Measurements from ENCODE around the gene TP53RK.

Gene TP53RK

GRCh38 chr20:46695892-46696291 lies 6.6 kb upstream of the TP53RK start:
- Histone ChIP-seq H3K27ac (ENCODE audit: low read depth, low read length) (no peak overlapping the region), H3K27me3 (ENCODE audit: control insufficient read depth, insufficient read depth, low read length) (no peaks in the 10 kb centered on the region), H3K36me3 (ENCODE audit: control insufficient read depth, insufficient read depth, low read length) (no peaks in the 10 kb centered on the region), H3K4me1 (ENCODE audit: control insufficient read depth, insufficient read depth, low read length) (0 out of 2 replicates have a peak, but pooled peaks cover 4% of the 10 kb centered on the region), H3K9ac (ENCODE audit: low read length) (no peak overlapping the region), H3K9me3 (ENCODE audit: control insufficient read depth, insufficient read depth, low read depth, low read length) (no peaks in the 10 kb centered on the region), H3K4me3 (ENCODE audit: low read depth, low read length) (no peak overlapping the region)

GRCh38 chr20:46694484-46694883 lies 5.2 kb upstream of the TP53RK start:
- H3K27me3 ChIP-seq (ENCODE audit: control insufficient read depth, insufficient read depth, low read length): no peaks in the 10 kb centered on the region
- no peaks in the 10 kb centered on the region for H3K9me3 ChIP-seq (ENCODE audit: control insufficient read depth, insufficient read depth, low read depth, low read length)
- H3K4me1 ChIP-seq (ENCODE audit: control insufficient read depth, insufficient read depth, low read length): 0 out of 2 replicates have a peak, but pooled peaks cover 4% of the 10 kb centered on the region
- H3K27ac ChIP-seq (ENCODE audit: low read depth, low read length): no peak overlapping the region
- no peak overlapping the region for H3K4me3 ChIP-seq (ENCODE audit: low read depth, low read length)
- H3K9ac ChIP-seq (ENCODE audit: low read length): no peak overlapping the region
- H3K36me3 ChIP-seq (ENCODE audit: control insufficient read depth, insufficient read depth, low read length): no peaks in the 10 kb centered on the region

GRCh38 chr20:46691196-46691595 lies 2.0 kb upstream of the TP53RK start:
- no peaks in the 10 kb centered on the region for H3K27me3 ChIP-seq (ENCODE audit: control insufficient read depth, insufficient read depth, low read length)
- peaks cover 8% of the 10 kb centered on the region for H3K36me3 ChIP-seq (ENCODE audit: control insufficient read depth, insufficient read depth, low read length)
- H3K9me3 ChIP-seq (ENCODE audit: control insufficient read depth, insufficient read depth, low read depth, low read length): no peaks in the 10 kb centered on the region
- H3K4me3 ChIP-seq (ENCODE audit: low read depth, low read length): no peak overlapping the region
- H3K9ac ChIP-seq (ENCODE audit: low read length): no peak overlapping the region
- peaks cover 12% of the 10 kb centered on the region; the same call in 1 of the 2 replicates for H3K4me1 ChIP-seq (ENCODE audit: control insufficient read depth, insufficient read depth, low read length)
- H3K27ac ChIP-seq (ENCODE audit: low read depth, low read length): no peak overlapping the region

- Histone ChIP-seq H3K27me3 (ENCODE audit: control insufficient read depth, insufficient read depth, low read length) (no peaks in the 10 kb centered on the region), H3K4me3 (ENCODE audit: low read depth, low read length) (peak overlapping the region; percentile 74), H3K9me3 (ENCODE audit: control insufficient read depth, insufficient read depth, low read depth, low read length) (no peaks in the 10 kb centered on the region), H3K27ac (ENCODE audit: low read depth, low read length) (no peak overlapping the region), H3K9ac (ENCODE audit: low read length) (no peak overlapping the region), H3K4me1 (ENCODE audit: control insufficient read depth, insufficient read depth, low read length) (peaks cover 12% of the 10 kb centered on the region; the same call in 1 of the 2 replicates), H3K36me3 (ENCODE audit: control insufficient read depth, insufficient read depth, low read length) (peaks cover 15% of the 10 kb centered on the region)
Observed at GRCh38 chr20:46690219-46691106, 1.2 kb upstream of the TP53RK start.

- H3K9me3 ChIP-seq (ENCODE audit: control insufficient read depth, insufficient read depth, low read depth, low read length): no peaks in the 10 kb centered on the region
- H3K27ac ChIP-seq (ENCODE audit: low read depth, low read length): no peak overlapping the region; the same call in 1 of the 2 replicates
Observed at GRCh38 chr20:46689754-46690085, 476 bp upstream of the TP53RK start.

GRCh38 chr20:46688151-46689081 lies 828 bp downstream of the TP53RK start:
- peaks cover 23% of the 10 kb centered on the region for H3K36me3 ChIP-seq (ENCODE audit: control insufficient read depth, insufficient read depth, low read length)
- H3K27ac ChIP-seq (ENCODE audit: low read depth, low read length): peak overlapping the region; percentile 72; the same call in 1 of the 2 replicates
- H3K9me3 ChIP-seq (ENCODE audit: control insufficient read depth, insufficient read depth, low read depth, low read length): no peaks in the 10 kb centered on the region
- H3K4me3 ChIP-seq (ENCODE audit: low read depth, low read length): peak overlapping the region; percentile 82
- H3K4me1 ChIP-seq (ENCODE audit: control insufficient read depth, insufficient read depth, low read length): peaks cover 14% of the 10 kb centered on the region
- no peaks in the 10 kb centered on the region for H3K27me3 ChIP-seq (ENCODE audit: control insufficient read depth, insufficient read depth, low read length)
- peak overlapping the region; percentile 94 for H3K9ac ChIP-seq (ENCODE audit: low read length)

More at GRCh38 chr20:46689754-46690085, 476 bp upstream of the TP53RK start:
- Histone ChIP-seq H3K9ac (ENCODE audit: low read length) (peak overlapping the region; percentile 82), H3K36me3 (ENCODE audit: control insufficient read depth, insufficient read depth, low read length) (peaks cover 22% of the 10 kb centered on the region), H3K4me3 (ENCODE audit: low read depth, low read length) (peak overlapping the region; percentile 74), H3K4me1 (ENCODE audit: control insufficient read depth, insufficient read depth, low read length) (peaks cover 12% of the 10 kb centered on the region; the same call in 1 of the 2 replicates), H3K27me3 (ENCODE audit: control insufficient read depth, insufficient read depth, low read length) (no peaks in the 10 kb centered on the region)

- H3K4me3 ChIP-seq (ENCODE audit: low read depth, low read length): peak overlapping the region; percentile 72
- peaks cover 33% of the 10 kb centered on the region for H3K36me3 ChIP-seq (ENCODE audit: control insufficient read depth, insufficient read depth, low read length)
- no peak overlapping the region for H3K27ac ChIP-seq (ENCODE audit: low read depth, low read length)
- no peaks in the 10 kb centered on the region for H3K27me3 ChIP-seq (ENCODE audit: control insufficient read depth, insufficient read depth, low read length)
- peak overlapping the region; percentile 74 for H3K9ac ChIP-seq (ENCODE audit: low read length)
- H3K4me1 ChIP-seq (ENCODE audit: control insufficient read depth, insufficient read depth, low read length): peaks cover 37% of the 10 kb centered on the region
- no peaks in the 10 kb centered on the region for H3K9me3 ChIP-seq (ENCODE audit: control insufficient read depth, insufficient read depth, low read depth, low read length)
Observed at GRCh38 chr20:46683939-46684750, 5.1 kb downstream of the TP53RK start.

- Histone ChIP-seq H3K27me3 (ENCODE audit: control insufficient read depth, insufficient read depth, low read length) (no peaks in the 10 kb centered on the region), H3K4me3 (ENCODE audit: low read depth, low read length) (peak overlapping the region; percentile 72), H3K36me3 (ENCODE audit: control insufficient read depth, insufficient read depth, low read length) (peaks cover 33% of the 10 kb centered on the region), H3K27ac (ENCODE audit: low read depth, low read length) (no peak overlapping the region), H3K4me1 (ENCODE audit: control insufficient read depth, insufficient read depth, low read length) (peaks cover 37% of the 10 kb centered on the region), H3K9ac (ENCODE audit: low read length) (peak overlapping the region; percentile 74), H3K9me3 (ENCODE audit: control insufficient read depth, insufficient read depth, low read depth, low read length) (no peaks in the 10 kb centered on the region)
Observed at GRCh38 chr20:46683668-46683938, 5.6 kb downstream of the TP53RK start.

GRCh38 chr20:46683011-46683667 lies 6.1 kb downstream of the TP53RK start:
- H3K36me3 ChIP-seq (ENCODE audit: control insufficient read depth, insufficient read depth, low read length): peaks cover 33% of the 10 kb centered on the region
- H3K27ac ChIP-seq (ENCODE audit: low read depth, low read length): no peak overlapping the region
- H3K9ac ChIP-seq (ENCODE audit: low read length): peak overlapping the region; percentile 74

More at GRCh38 chr20:46683011-46683667, 6.1 kb downstream of the TP53RK start:
- no peaks in the 10 kb centered on the region for H3K9me3 ChIP-seq (ENCODE audit: control insufficient read depth, insufficient read depth, low read depth, low read length)
- no peaks in the 10 kb centered on the region for H3K27me3 ChIP-seq (ENCODE audit: control insufficient read depth, insufficient read depth, low read length)
- H3K4me1 ChIP-seq (ENCODE audit: control insufficient read depth, insufficient read depth, low read length): peaks cover 35% of the 10 kb centered on the region
- peak overlapping the region; percentile 72 for H3K4me3 ChIP-seq (ENCODE audit: low read depth, low read length)
